HEK293T (cell line): ENCODE measurements around the gene MOV10.

ENCODE experiments used
- ARNT ChIP-seq: fragments of 450-650 bp; IDR thresholded peaks from 2 replicates; pipeline ENCODE4 v1.6.1; 2017; ENCODE audit warnings: mild to moderate bottlenecking
- BHLHE40 ChIP-seq: fragments of 450-650 bp; IDR thresholded peaks from 2 replicates; pipeline ENCODE4 v1.6.1; 2016; ENCODE audit warnings: mild to moderate bottlenecking, moderate library complexity, borderline replicate concordance
- CTBP1 ChIP-seq: fragments of 450-650 bp; IDR thresholded peaks from 2 replicates; pipeline ENCODE4 v1.6.1; 2016; ENCODE audit warnings: borderline replicate concordance
- ELF4 ChIP-seq: fragments of 450-650 bp; IDR thresholded peaks from 2 replicates; pipeline ENCODE4 v1.6.1; 2017; ENCODE audit warnings: antibody characterized with exemption
- FOXA1 ChIP-seq: fragments of 450-650 bp; IDR thresholded peaks from 2 replicates; pipeline ENCODE4 v1.6.1; 2016; ENCODE audit warnings: mild to moderate bottlenecking
- FOXK2 ChIP-seq: fragments of 450-650 bp; IDR thresholded peaks from 2 replicates; pipeline ENCODE4 v1.6.1; 2016; ENCODE audit warnings: mild to moderate bottlenecking
- FOXM1 ChIP-seq: fragments of 450-650 bp; IDR thresholded peaks from 2 replicates; pipeline ENCODE4 v1.6.1; 2017; ENCODE audit warnings: mild to moderate bottlenecking, borderline replicate concordance
- NFRKB ChIP-seq: fragments of 450-650 bp; IDR thresholded peaks from 2 replicates; pipeline ENCODE4 v1.6.1; 2016; ENCODE audit warnings: mild to moderate bottlenecking, moderate library complexity
- PKNOX1 ChIP-seq: fragments of 450-650 bp; IDR thresholded peaks from 2 replicates; pipeline ENCODE4 v1.6.1; 2016
- SP1 ChIP-seq: fragments of 450-650 bp; IDR thresholded peaks from 2 replicates; pipeline ENCODE4 v1.6.1; 2017
- SUZ12 ChIP-seq: fragments of 450-650 bp; IDR thresholded peaks from 2 replicates; pipeline ENCODE4 v1.6.1; 2016; ENCODE audit warnings: mild to moderate bottlenecking

- TF ChIP-seq ARNT (no peak), FOXM1 (no peak), FOXA1 (no peak), SP1 (no peak), SUZ12 (no peak), FOXK2 (no peak), NFRKB (no peak), PKNOX1 (no peak), ELF4 (no peak), BHLHE40 (no peak), CTBP1 (no peak)
Measured at GRCh38 chr1:112702067-112702395, 27.6 kb downstream of the MOV10 start.
